Ectodermal cell (in vitro differentiated cells): ENCODE measurements around the gene HOXB1.

Experiments used
- H3K27ac ChIP-seq: 2 replicates; pipeline ENCODE4 v1.7.0; 2013; ENCODE audit warnings: mild to moderate bottlenecking, low read depth, low read length; ENCODE audit not compliant: insufficient read depth, poor library complexity, severe bottlenecking
- H3K27me3 ChIP-seq: 2 replicates; pipeline ENCODE4 v1.7.0; 2013; ENCODE audit warnings: mild to moderate bottlenecking, low read length; ENCODE audit not compliant: insufficient read depth, control insufficient read depth, poor library complexity, severe bottlenecking
- H3K36me3 ChIP-seq: one replicate; pipeline ENCODE4 v1.7.0; 2013; ENCODE audit warnings: low read length; ENCODE audit not compliant: control insufficient read depth, insufficient read depth
- H3K4me1 ChIP-seq: one replicate; pipeline ENCODE4 v1.7.0; 2013; ENCODE audit warnings: low read length; ENCODE audit not compliant: control insufficient read depth, insufficient read depth
- H3K4me3 ChIP-seq: 2 replicates; pipeline ENCODE4 v1.7.0; 2013; ENCODE audit warnings: low read depth, low read length, control low read depth; ENCODE audit not compliant: insufficient read depth
- H3K9me3 ChIP-seq: 2 replicates; pipeline ENCODE4 v1.7.0; 2013; ENCODE audit warnings: mild to moderate bottlenecking, low read length, moderate library complexity; ENCODE audit not compliant: control insufficient read depth
- WGBS, 2 experiments: methylation state at CpG; one replicate each; pipeline ENCODE4 v1.1.7; 2013; ENCODE audit warnings: missing lambda C conversion rate in 2 of 2; 5-methylcytosine and 5-hydroxymethylcytosine counted together

HOXB1 gene

GRCh38 chr17:48567209-48567608, 36.4 kb upstream of the HOXB1 start:
- H3K27ac ChIP-seq = no peak overlapping the region
- peaks cover 10% of the 10 kb centered on the region for H3K4me1 ChIP-seq
- 15% methylated on average over 6 of the region's 6 CpGs for WGBS, 2 experiments
- H3K36me3 ChIP-seq = no peaks in the 10 kb centered on the region
- peaks cover 100% of the 10 kb centered on the region for H3K27me3 ChIP-seq
- no peak overlapping the region for H3K4me3 ChIP-seq
- no peaks in the 10 kb centered on the region for H3K9me3 ChIP-seq

GRCh38 chr17:48566717-48567116, 35.9 kb upstream of the HOXB1 start:
- peaks cover 10% of the 10 kb centered on the region for H3K4me1 ChIP-seq
- no peaks in the 10 kb centered on the region for H3K9me3 ChIP-seq
- H3K27ac ChIP-seq = no peak overlapping the region
- H3K27me3 ChIP-seq = peaks cover 100% of the 10 kb centered on the region
- H3K36me3 ChIP-seq = no peaks in the 10 kb centered on the region
- 25 to 44% methylated on average over 2 of the region's 2 CpGs for WGBS, 2 experiments
- H3K4me3 ChIP-seq = no peak overlapping the region

- WGBS, 2 experiments = 1 to 2% methylated on average over 4 of the region's 4 CpGs
- Histone ChIP-seq H3K4me3 (no peak overlapping the region), H3K9me3 (no peaks in the 10 kb centered on the region), H3K27ac (no peak overlapping the region), H3K36me3 (no peaks in the 10 kb centered on the region), H3K27me3 (peaks cover 100% of the 10 kb centered on the region), H3K4me1 (peaks cover 10% of the 10 kb centered on the region)
Measured at GRCh38 chr17:48565925-48566710, 35.3 kb upstream of the HOXB1 start.

- Histone ChIP-seq H3K27ac (no peak overlapping the region), H3K36me3 (no peaks in the 10 kb centered on the region), H3K4me1 (peaks cover 5% of the 10 kb centered on the region), H3K9me3 (no peaks in the 10 kb centered on the region), H3K4me3 (no peak overlapping the region), H3K27me3 (peaks cover 100% of the 10 kb centered on the region)
- 5 to 7% methylated on average over 2 of the region's 2 CpGs for WGBS, 2 experiments
Measured at GRCh38 chr17:48565022-48565554, 34.3 kb upstream of the HOXB1 start.

- 1% methylated on average over 73 of the region's 73 CpGs for WGBS, 2 experiments
- no peaks in the 10 kb centered on the region for H3K9me3 ChIP-seq
- H3K4me1 ChIP-seq = peaks cover 5% of the 10 kb centered on the region
- peaks cover 100% of the 10 kb centered on the region for H3K27me3 ChIP-seq
- no peak overlapping the region for H3K27ac ChIP-seq
- H3K36me3 ChIP-seq = no peaks in the 10 kb centered on the region
- H3K4me3 ChIP-seq = no peak overlapping the region
Measured at GRCh38 chr17:48564188-48565021, 33.6 kb upstream of the HOXB1 start.

GRCh38 chr17:48563867-48564187, 33.0 kb upstream of the HOXB1 start:
- no peaks in the 10 kb centered on the region for H3K9me3 ChIP-seq
- WGBS, 2 experiments = 2 to 4% methylated on average over 10 of the region's 10 CpGs
- no peaks in the 10 kb centered on the region for H3K36me3 ChIP-seq
- H3K27ac ChIP-seq = no peak overlapping the region
- no peak overlapping the region for H3K4me3 ChIP-seq
- H3K27me3 ChIP-seq = peaks cover 100% of the 10 kb centered on the region
- H3K4me1 ChIP-seq = peaks cover 5% of the 10 kb centered on the region

- Histone ChIP-seq H3K27ac (no peak overlapping the region), H3K9me3 (no peaks in the 10 kb centered on the region), H3K27me3 (peaks cover 100% of the 10 kb centered on the region), H3K4me3 (no peak overlapping the region), H3K4me1 (peaks cover 5% of the 10 kb centered on the region), H3K36me3 (no peaks in the 10 kb centered on the region)
- 15 to 18% methylated on average over 6 of the region's 6 CpGs for whole genome bisulfite sequencing, 2 experiments
Measured at GRCh38 chr17:48563385-48563838, 32.6 kb upstream of the HOXB1 start.

GRCh38 chr17:48562934-48563333, 32.1 kb upstream of the HOXB1 start:
- peaks cover 100% of the 10 kb centered on the region for H3K27me3 ChIP-seq
- no peak overlapping the region for H3K27ac ChIP-seq
- 24 to 30% methylated on average over 5 of the region's 5 CpGs for WGBS, 2 experiments

GRCh38 chr17:48561884-48562810, 31.3 kb upstream of the HOXB1 start:
- WGBS, 2 experiments = 27 to 38% methylated on average over 13 to 15 of the region's 15 CpGs
- Histone ChIP-seq H3K36me3 (no peaks in the 10 kb centered on the region), H3K4me1 (peaks cover 5% of the 10 kb centered on the region), H3K27ac (no peak overlapping the region), H3K4me3 (no peak overlapping the region), H3K9me3 (no peaks in the 10 kb centered on the region), H3K27me3 (peaks cover 100% of the 10 kb centered on the region)

More at GRCh38 chr17:48562934-48563333, 32.1 kb upstream of the HOXB1 start:
- peaks cover 5% of the 10 kb centered on the region for H3K4me1 ChIP-seq
- no peaks in the 10 kb centered on the region for H3K9me3 ChIP-seq
- H3K36me3 ChIP-seq = no peaks in the 10 kb centered on the region
- no peak overlapping the region for H3K4me3 ChIP-seq
